Measurements from ENCODE around the gene NOTO.

Gene NOTO

GRCh38 chr2:73258913-73259215 is 56.5 kb downstream of the NOTO start:
- no peak for DNase-seq

- DNase-seq, result no peak
Measured at GRCh38 chr2:73259276-73259675, 56.9 kb downstream of the NOTO start.

GRCh38 chr2:73259704-73260337 is 57.4 kb downstream of the NOTO start:
- no peak for DNase-seq

- no peak for DNase-seq
Measured at GRCh38 chr2:73260338-73260984, 58.1 kb downstream of the NOTO start.

Measured in effector CD8-positive, alpha-beta T cell (primary cell).